WTC11 (cell line): ENCODE data around the gene TANGO6. TPM values are rescaled to one million over a fixed set of nuclear protein-coding genes. Genes with fewer than 3 reads are reported as not detected.

Experiments used
- ATAC-seq: fragments of 200-7000 bp; cut with Tn5 transposase; 2 replicates; pipeline ENCODE4 v1.10.0; 2021; ENCODE audit warnings: mild to moderate bottlenecking, moderate library complexity
- CTCF ChIA-PET: fragments of 300-600 bp; sonication (Branson Sonifier 250); formaldehyde crosslinking; loops from one replicate; lab custom pipeline; 2021; ENCODE audit warnings: antibody characterized with exemption; lab: Charles Lee
- POLR2A ChIA-PET: fragments of 350-600 bp; sonication (Branson Sonifier 250); formaldehyde crosslinking; loops from one replicate; lab custom pipeline; 2021; ENCODE audit warnings: antibody characterized with exemption; lab: Charles Lee
- DNase-seq: peaks from one replicate; pipeline ENCODE4 v3.0.0; 2021; ENCODE audit warnings: low spot score
- H3K27ac Mint-ChIP-seq: 2 replicates; pipeline ENCODE4 v1.8.0; 2021; ENCODE audit warnings: mixed read lengths
- H3K27me3 Mint-ChIP-seq: 2 replicates; pipeline ENCODE4 v1.8.0; 2021; ENCODE audit warnings: low read depth, mild to moderate bottlenecking, moderate library complexity, mixed read lengths
- H3K36me3 Mint-ChIP-seq: 2 replicates; pipeline ENCODE4 v1.8.0; 2021; ENCODE audit warnings: mixed read lengths
- H3K4me1 Mint-ChIP-seq: 2 replicates; pipeline ENCODE4 v1.8.0; 2022; ENCODE audit warnings: mixed read lengths
- H3K4me3 Mint-ChIP-seq: 2 replicates; pipeline ENCODE4 v1.8.0; 2021; ENCODE audit warnings: mild to moderate bottlenecking, moderate library complexity, mixed read lengths
- H3K9me3 Mint-ChIP-seq: 2 replicates; pipeline ENCODE4 v1.8.0; 2021; ENCODE audit warnings: mixed read lengths
- ATF1 ChIP-seq: sonication (generic); formaldehyde crosslinking; IDR thresholded peaks from 2 replicates; pipeline ENCODE4 v1.8.1; 2023; ENCODE audit warnings: mild to moderate bottlenecking, moderate library complexity, missing genetic modification reagents
- ATF3 ChIP-seq: sonication (generic); formaldehyde crosslinking; conservative IDR thresholded peaks from 2 replicates; pipeline ENCODE4 v1.8.1; 2022; ENCODE audit warnings: mild to moderate bottlenecking, missing genetic modification reagents
- CBFB ChIP-seq: sonication (generic); formaldehyde crosslinking; IDR thresholded peaks from 2 replicates; pipeline ENCODE4 v1.8.1; 2022; ENCODE audit warnings: mild to moderate bottlenecking, low read depth, missing genetic modification reagents
- ESRRA ChIP-seq: sonication (generic); formaldehyde crosslinking; IDR thresholded peaks from 2 replicates; pipeline ENCODE4 v1.8.1; 2022; ENCODE audit warnings: mild to moderate bottlenecking, missing genetic modification reagents, borderline replicate concordance
- FOXK1 ChIP-seq: sonication (generic); formaldehyde crosslinking; IDR thresholded peaks from 2 replicates; pipeline ENCODE4 v1.8.0; 2022; ENCODE audit warnings: mild to moderate bottlenecking, moderate library complexity, missing genetic modification reagents
- IRF2 ChIP-seq: sonication (generic); formaldehyde crosslinking; IDR thresholded peaks from 2 replicates; pipeline ENCODE4 v1.8.0; 2022; ENCODE audit warnings: low read depth, missing genetic modification reagents, borderline replicate concordance
- JUN ChIP-seq: sonication (generic); formaldehyde crosslinking; IDR thresholded peaks from 2 replicates; pipeline ENCODE4 v1.8.0; 2023; ENCODE audit warnings: mild to moderate bottlenecking, missing genetic modification reagents
- MXD4 ChIP-seq: fragments of 250-450 bp; sonication (Bioruptor Pico); IDR thresholded peaks from 2 replicates; pipeline ENCODE4 v1.8.0; 2021; ENCODE audit warnings: mild to moderate bottlenecking, moderate library complexity, borderline replicate concordance
- NR3C1 ChIP-seq: sonication (generic); formaldehyde crosslinking; conservative IDR thresholded peaks from 2 replicates; pipeline ENCODE4 v1.8.1; 2023; ENCODE audit warnings: low read depth, mild to moderate bottlenecking, missing genetic modification reagents
- PRDM15 ChIP-seq: sonication (generic); formaldehyde crosslinking; IDR thresholded peaks from 2 replicates; pipeline ENCODE4 v1.8.0; 2022; ENCODE audit warnings: missing genetic modification reagents
- PREB ChIP-seq: sonication (generic); formaldehyde crosslinking; IDR thresholded peaks from 2 replicates; pipeline ENCODE4 v1.8.1; 2022; ENCODE audit warnings: mild to moderate bottlenecking, missing genetic modification reagents, moderate library complexity, borderline replicate concordance
- RELA ChIP-seq: sonication (generic); formaldehyde crosslinking; IDR thresholded peaks from 2 replicates; pipeline ENCODE4 v1.8.1; 2022; ENCODE audit warnings: missing genetic modification reagents, mild to moderate bottlenecking, borderline replicate concordance
- TCF7 ChIP-seq: sonication (generic); formaldehyde crosslinking; IDR thresholded peaks from 2 replicates; pipeline ENCODE4 v1.8.0; 2022; ENCODE audit warnings: mild to moderate bottlenecking, low read depth, missing genetic modification reagents, moderate library complexity
- TEAD4 ChIP-seq: sonication (generic); formaldehyde crosslinking; IDR thresholded peaks from 2 replicates; pipeline ENCODE4 v1.8.0; 2022; ENCODE audit warnings: mild to moderate bottlenecking, missing genetic modification reagents
- ZMAT4 ChIP-seq: fragments of 250-450 bp; sonication (Bioruptor Pico); IDR thresholded peaks from 2 replicates; pipeline ENCODE4 v1.9.0; 2021; ENCODE audit warnings: mild to moderate bottlenecking
- ZNF263 ChIP-seq: sonication (generic); formaldehyde crosslinking; IDR thresholded peaks from 2 replicates; pipeline ENCODE4 v1.8.1; 2022; ENCODE audit warnings: low read depth, mild to moderate bottlenecking, moderate library complexity, missing genetic modification reagents
- ZNF416 ChIP-seq: fragments of 250-450 bp; sonication (Bioruptor Pico); IDR thresholded peaks from 2 replicates; pipeline ENCODE4 v1.9.0; 2021; ENCODE audit warnings: mild to moderate bottlenecking, inconsistent platforms
- total RNA-seq: library from RNA; stranded (reverse); gene quantifications from 3 replicates; pipeline ENCODE4 v1.2.3, GENCODE V29; 2021

The TANGO6 gene
- total RNA-seq, 1 experiment from 2014 or later = 15.6 TPM

- CTCF ChIA-PET = interaction anchor here (1.3 to 1.9 kb wide), 2 partner anchors 120 to 208 kb away, joined by 5 to 9 read pairs; no protein-coding TSS in a partner anchor
- POLR2A ChIA-PET = no interaction called here
- H3K4me1 Mint-ChIP-seq = peaks cover 49% of the 10 kb centered on the region
Measured at GRCh38 chr16:69109486-69110270, 266.3 kb downstream of the TANGO6 start.

GRCh38 chr16:69110406-69110805, 267.1 kb downstream of the TANGO6 start:
- POLR2A ChIA-PET = no interaction called here
- H3K9me3 Mint-ChIP-seq = no peaks in the 10 kb centered on the region
- H3K27ac Mint-ChIP-seq = peak overlapping the region; percentile 88
- no peak overlapping the region for H3K4me3 Mint-ChIP-seq
- no peak for ATAC-seq
- DNase-seq = no peak
- H3K36me3 Mint-ChIP-seq = peaks cover 57% of the 10 kb centered on the region
- no peak for TF ChIP-seq ZMAT4 (CRISPR knock-in tag)
- TF ChIP-seq ZNF263 (CRISPR knock-in tag) = no peak
- TF ChIP-seq PRDM15 (CRISPR knock-in tag) = no peak
- TF ChIP-seq CBFB (CRISPR knock-in tag) = no peak
- TF ChIP-seq FOXK1 (CRISPR knock-in tag) = no peak
- no peak for TF ChIP-seq TEAD4 (CRISPR knock-in tag)
- no peak for TF ChIP-seq NR3C1 (CRISPR knock-in tag)
- no peak for TF ChIP-seq JUN (CRISPR knock-in tag)
- no peak for TF ChIP-seq TCF7 (CRISPR knock-in tag)
- TF ChIP-seq IRF2 = no peak
- H3K4me1 Mint-ChIP-seq = peaks cover 44% of the 10 kb centered on the region
- H3K27me3 Mint-ChIP-seq = no peaks in the 10 kb centered on the region
- CTCF ChIA-PET = interaction anchor here (0.6 to 1.1 kb wide), 2 partner anchors 21 to 58 kb away, joined by 3 read pairs; no protein-coding TSS in a partner anchor

More at GRCh38 chr16:69109486-69110270, 266.3 kb downstream of the TANGO6 start:
- H3K27ac Mint-ChIP-seq = peak overlapping the region; percentile 88
- peak overlapping the region; percentile 88 for H3K4me3 Mint-ChIP-seq
- ATAC-seq = no peak
- H3K36me3 Mint-ChIP-seq = peaks cover 50% of the 10 kb centered on the region
- TF ChIP-seq RELA (peak; percentile 21; the same call in 1 of the 2 replicates), ATF3 (CRISPR knock-in tag) (0 out of 2 replicates have a peak, but pooled peaks have one; percentile 23), MXD4 (no peak), ESRRA (CRISPR knock-in tag) (no peak)
- H3K9me3 Mint-ChIP-seq = no peaks in the 10 kb centered on the region
- no peaks in the 10 kb centered on the region for H3K27me3 Mint-ChIP-seq
- DNase-seq = no peak

GRCh38 chr16:69111216-69111875, 268.0 kb downstream of the TANGO6 start:
- ChIA-PET CTCF (interaction anchor here (0.5 to 3.4 kb wide), 10 partner anchors 12 to 210 kb away, joined by 3 to 49 read pairs (median 4); no protein-coding TSS in a partner anchor), POLR2A (no interaction called here)
- H3K9me3 Mint-ChIP-seq = no peaks in the 10 kb centered on the region
- peaks cover 66% of the 10 kb centered on the region for H3K36me3 Mint-ChIP-seq
- peak overlapping the region; percentile 77 for H3K27ac Mint-ChIP-seq
- DNase-seq (no peak), ATAC-seq (no peak)
- no peak overlapping the region for H3K4me3 Mint-ChIP-seq
- peaks cover 42% of the 10 kb centered on the region for H3K4me1 Mint-ChIP-seq
- no peaks in the 10 kb centered on the region for H3K27me3 Mint-ChIP-seq
- no peak for TF ChIP-seq ZNF416
- no peak for TF ChIP-seq PREB (CRISPR knock-in tag)
- no peak for TF ChIP-seq ATF1
